CD4-positive, alpha-beta T cell treated with Interleukin-2 at 100 ng/mL for 4 hours (primary cell): ENCODE measurements around the gene COA7.
"Not testable (repeated sequence)": the region's sequence is repeated elsewhere in the genome, so short reads cannot be mapped to it uniquely, and the experiment has no call there.

Experiments
- DNase-seq: peaks from one replicate; pipeline ENCODE4 v3.0.0-alpha.2; 2020; ENCODE audit warnings: low spot score

The COA7 gene

GRCh38 chr1:52706136-52706670 lies 8.1 kb upstream of the COA7 start:
- DNase-seq, result no peak

- peak; percentile 89 for DNase-seq
Observed at GRCh38 chr1:52702886-52703787, 5.0 kb upstream of the COA7 start.

- DNase-seq, result no peak
Observed at GRCh38 chr1:52695627-52696026, 2.5 kb downstream of the COA7 start.

- no peak for DNase-seq
Observed at GRCh38 chr1:52693843-52694242, 4.3 kb downstream of the COA7 start.

- DNase-seq, result not testable (repeated sequence)
Observed at GRCh38 chr1:52693351-52693750, 4.8 kb downstream of the COA7 start.

- no peak for DNase-seq
Observed at GRCh38 chr1:52692697-52693096, 5.5 kb downstream of the COA7 start.

- no peak for DNase-seq
Observed at GRCh38 chr1:52691821-52692220, 6.3 kb downstream of the COA7 start.

GRCh38 chr1:52686830-52687229 lies 11.3 kb downstream of the COA7 start:
- no peak for DNase-seq

GRCh38 chr1:52686261-52686751 lies 11.8 kb downstream of the COA7 start:
- DNase-seq, result peak; percentile 81

- no peak for DNase-seq
Observed at GRCh38 chr1:52684545-52684944, 13.6 kb downstream of the COA7 start.

GRCh38 chr1:52683367-52683940 lies 14.7 kb downstream of the COA7 start:
- DNase-seq, result no peak

GRCh38 chr1:52681136-52681535 lies 17.0 kb downstream of the COA7 start:
- DNase-seq, result no peak

GRCh38 chr1:52680353-52680752 lies 17.8 kb downstream of the COA7 start:
- DNase-seq, result no peak

- DNase-seq, result no peak
Observed at GRCh38 chr1:52679498-52679897, 18.6 kb downstream of the COA7 start.

GRCh38 chr1:52679048-52679447 lies 19.1 kb downstream of the COA7 start:
- DNase-seq, result no peak

- no peak for DNase-seq
Observed at GRCh38 chr1:52677076-52677806, 20.9 kb downstream of the COA7 start.

GRCh38 chr1:52676249-52676903 lies 21.8 kb downstream of the COA7 start:
- no peak for DNase-seq

- peak; percentile 19 for DNase-seq
Observed at GRCh38 chr1:52674497-52675384, 23.4 kb downstream of the COA7 start.

GRCh38 chr1:52673513-52673912 lies 24.6 kb downstream of the COA7 start:
- no peak for DNase-seq

GRCh38 chr1:52672946-52673345 lies 25.2 kb downstream of the COA7 start:
- no peak for DNase-seq

GRCh38 chr1:52670604-52671003 lies 27.5 kb downstream of the COA7 start:
- no peak for DNase-seq
